Stimulated activated CD4-positive, alpha-beta T cell treated with anti-CD3 and anti-CD28 coated beads, Interleukin-4, amount 100 ng/mL, for 48 hours (primary cell): ENCODE results near the gene KLHDC9.

Experiments
- DNase-seq, 2 donors: peaks; one replicate each; pipeline ENCODE4 v3.0.0-alpha.2; 2020; ENCODE audit warnings: low read depth in 2 of 2

KLHDC9 gene

GRCh38 chr1:161076410-161076809 lies 21.8 kb upstream of the KLHDC9 start:
- DNase-seq: no peak

GRCh38 chr1:161077426-161077825 lies 20.7 kb upstream of the KLHDC9 start:
- no peak for DNase-seq

- no peak for DNase-seq
Measured at GRCh38 chr1:161079436-161080110, 18.6 kb upstream of the KLHDC9 start.

- DNase-seq: no peak
Measured at GRCh38 chr1:161080441-161081405, 17.4 kb upstream of the KLHDC9 start.

GRCh38 chr1:161081519-161081918 lies 16.6 kb upstream of the KLHDC9 start:
- no peak for DNase-seq

- DNase-seq: no peak
Measured at GRCh38 chr1:161082483-161082882, 15.7 kb upstream of the KLHDC9 start.

GRCh38 chr1:161082996-161083747 lies 15.0 kb upstream of the KLHDC9 start:
- DNase-seq: no peak

GRCh38 chr1:161083748-161084596 lies 14.2 kb upstream of the KLHDC9 start:
- no peak for DNase-seq

- no peak for DNase-seq
Measured at GRCh38 chr1:161084597-161084988, 13.6 kb upstream of the KLHDC9 start.

GRCh38 chr1:161085165-161085564 lies 13.0 kb upstream of the KLHDC9 start:
- no peak for DNase-seq

- no peak for DNase-seq
Measured at GRCh38 chr1:161086457-161086856, 11.7 kb upstream of the KLHDC9 start.

GRCh38 chr1:161088587-161089110 lies 9.5 kb upstream of the KLHDC9 start:
- no peak for DNase-seq

- no peak for DNase-seq
Measured at GRCh38 chr1:161089251-161089924, 8.8 kb upstream of the KLHDC9 start, which contains the start of gene NECTIN4. Gene NECTIN4, minus strand, starts transcription at chr1:161089558. Its CDS starts 262 bp downstream, at chr1:161089296.

GRCh38 chr1:161089938-161090337 lies 8.2 kb upstream of the KLHDC9 start:
- DNase-seq: no peak

GRCh38 chr1:161090617-161091016 lies 7.5 kb upstream of the KLHDC9 start:
- DNase-seq: no peak

GRCh38 chr1:161091093-161091492 lies 7.1 kb upstream of the KLHDC9 start:
- no peak for DNase-seq

- no peak for DNase-seq
Measured at GRCh38 chr1:161091796-161092507, 6.2 kb upstream of the KLHDC9 start.

GRCh38 chr1:161092621-161093028 lies 5.5 kb upstream of the KLHDC9 start:
- DNase-seq: peak in 1 of 2 donors; percentile 37

GRCh38 chr1:161094481-161094880 lies 3.7 kb upstream of the KLHDC9 start:
- no peak for DNase-seq

GRCh38 chr1:161095230-161095629 lies 2.9 kb upstream of the KLHDC9 start:
- no peak for DNase-seq
